ENCODE measurements around the gene STARD9. TPM values are rescaled to one million over a fixed set of nuclear protein-coding genes. Genes with fewer than 3 reads are reported as not detected.

The STARD9 gene
- total and polyA plus RNA-seq, 10 of the 15 experiments (the other 5 are each of a cell fraction or from before 2014, with no cell fraction given): 0.58 to 11.5 (median 6.1) TPM

GRCh38 chr15:42548249-42549031 is 27.0 kb upstream of the STARD9 start, which contains the start of the genes HAUS2 and LRRC57:
Gene HAUS2, plus strand, starts transcription at chr15:42548838. Its CDS starts 35 bp downstream, at chr15:42548873.
Gene LRRC57, minus strand, starts transcription at chr15:42548793. Its CDS starts 359 bp downstream, at chr15:42548434.
- Histone ChIP-seq H3K79me2 (ENCODE audit: control insufficient read depth, insufficient read depth, low read length) (peaks cover 60% of the 10 kb centered on the region), H4K20me1 (ENCODE audit: control insufficient read depth, insufficient read depth) (no peaks in the 10 kb centered on the region), H3K27me3 (replicated peaks in 1 of 2; ENCODE audit: control insufficient read depth in 2 of 2, insufficient read depth in 2 of 2, low read length in 1 of 2) (no peaks in the 10 kb centered on the region), H3K4me2 (ENCODE audit: control insufficient read depth, insufficient read depth) (peak within 1 kb of the TSS; percentile 82), H3K9me3 (replicated peaks; ENCODE audit: control insufficient read depth, insufficient read depth, low read length) (no peaks in the 10 kb centered on the region), H3K27ac (ENCODE audit: control insufficient read depth, insufficient read depth) (peak within 1 kb of the TSS; percentile 72), H2AFZ (ENCODE audit: control insufficient read depth, low read depth, low read length) (peak within 1 kb of the TSS; percentile 81), H3K4me3 (peak within 1 kb of the TSS; percentile 76), H3K4me1 (ENCODE audit: control insufficient read depth, insufficient read depth, low read length) (no peaks in the 10 kb centered on the region; the same call in 1 of the 2 replicates), H3K9ac (ENCODE audit: control insufficient read depth, insufficient read depth, low read length) (peak within 1 kb of the TSS; percentile 86), H3K36me3 (ENCODE audit: control insufficient read depth in 2 of 2, insufficient read depth in 2 of 2, low read length in 1 of 2) (peaks cover 1 to 12% of the 10 kb centered on the region in 2 experiments; a peak in 3 of 4 replicates)
- ATAC-seq: peak; percentile 90
- FAIRE-seq: no peak
- WGBS (ENCODE audit: insufficient coverage, insufficient replicate concordance, low lambda C conversion rate, missing lambda C conversion rate): under 1% methylated on average over 70 of the region's 71 CpGs
- RAD21 ChIA-PET (ENCODE audit: unreplicated experiment): interaction anchor here (0.6 to 2.7 kb wide), 14 partner anchors 12 to 103 kb away, joined by 3 to 9 read pairs (median 4); partner anchors contain the start of genes SNAP23, STARD9 and ZNF106
- TSS peak; percentile 78 for BruUV-seq (replicated peaks)
- CTCF ChIA-PET: interaction anchor here (1.1 to 3.0 kb wide), 5 partner anchors 12 to 101 kb away, joined by 3 to 7 read pairs (median 6); partner anchors contain the start of gene ZNF106
- intact Hi-C loops (cut with micrococcal nuclease; ENCODE audit: unreplicated experiment) (loop anchor here (2.0 kb wide), 1 partner anchor 102 kb away; no protein-coding TSS in a partner anchor), in situ Hi-C loops (cut with MboI) (no loop called here)
- DNase-seq (ENCODE audit: low read depth, low spot score): peak; percentile 55
- POLR2A ChIA-PET: interaction anchor here (0.6 to 3.2 kb wide), 16 partner anchors 12 to 125 kb away, joined by 3 to 13 read pairs (median 6); partner anchors contain the start of genes SNAP23, STARD9 and ZNF106
- SMC1A ChIA-PET (ENCODE audit: uncharacterized antibody, unreplicated experiment): interaction anchor here (0.8 to 5.4 kb wide), 19 partner anchors 10 to 320 kb away, joined by 3 to 45 read pairs (median 4); partner anchors contain the start of gene ZNF106
- TF ChIP-seq, protein P1, sequence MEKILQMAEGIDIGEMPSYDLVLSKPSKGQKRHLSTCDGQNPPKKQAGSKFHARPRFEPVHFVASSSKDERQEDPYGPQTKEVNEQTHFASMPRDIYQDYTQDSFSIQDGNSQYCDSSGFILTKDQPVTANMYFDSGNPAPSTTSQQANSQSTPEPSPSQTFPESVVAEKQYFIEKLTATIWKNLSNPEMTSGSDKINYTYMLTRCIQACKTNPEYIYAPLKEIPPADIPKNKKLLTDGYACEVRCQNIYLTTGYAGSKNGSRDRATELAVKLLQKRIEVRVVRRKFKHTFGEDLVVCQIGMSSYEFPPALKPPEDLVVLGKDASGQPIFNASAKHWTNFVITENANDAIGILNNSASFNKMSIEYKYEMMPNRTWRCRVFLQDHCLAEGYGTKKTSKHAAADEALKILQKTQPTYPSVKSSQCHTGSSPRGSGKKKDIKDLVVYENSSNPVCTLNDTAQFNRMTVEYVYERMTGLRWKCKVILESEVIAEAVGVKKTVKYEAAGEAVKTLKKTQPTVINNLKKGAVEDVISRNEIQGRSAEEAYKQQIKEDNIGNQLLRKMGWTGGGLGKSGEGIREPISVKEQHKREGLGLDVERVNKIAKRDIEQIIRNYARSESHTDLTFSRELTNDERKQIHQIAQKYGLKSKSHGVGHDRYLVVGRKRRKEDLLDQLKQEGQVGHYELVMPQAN (conservative IDR thresholded peaks at IDR 0.05): peak; percentile 78
- TF ChIP-seq MEF2A (IDR thresholded peaks at IDR 0.05; ENCODE audit: insufficient read depth, low read depth, low read length) (no peak), BHLHE40 (IDR thresholded peaks at IDR 0.05; ENCODE audit: borderline replicate concordance in 1 of 2, low read depth in 2 of 2, low read length in 1 of 2) (peak in 1 of 2 experiments; percentile 70; a peak in 1 of 4 replicates), IRF4 (IDR thresholded peaks at IDR 0.05; ENCODE audit: low read depth, low read length) (no peak), ZNF592 (IDR thresholded peaks at IDR 0.05) (no peak), NRF1 (conservative IDR thresholded peaks at IDR 0.05; ENCODE audit: low read depth, low read length) (no peak; the same call in 1 of the 2 replicates), E2F4 (IDR thresholded peaks at IDR 0.05; ENCODE audit: low read depth, low read length) (peak; percentile 51; the same call in 1 of the 2 replicates), ZNF24 (IDR thresholded peaks at IDR 0.05) (no peak), RFX5 (IDR thresholded peaks at IDR 0.05; ENCODE audit: low read depth, low read length) (no peak), SRF (IDR thresholded peaks at IDR 0.05; ENCODE audit: low read depth in 2 of 2, low read length in 2 of 2) (peak in 1 of 2 experiments; percentile 78; a peak in 1 of 4 replicates), BCL3 (IDR thresholded peaks at IDR 0.05; ENCODE audit: borderline replicate concordance, insufficient read depth, low read depth, low read length, poor library complexity, severe bottlenecking) (no peak), STAT3 (IDR thresholded peaks at IDR 0.05; ENCODE audit: low read depth, low read length) (no peak)

Measured in GM12878 (cell line).